Stimulated activated CD4-positive, alpha-beta T cell treated with anti-CD3 and anti-CD28 coated beads, Interleukin-12 subunit alpha, Interleukin-12 subunit beta, amount 100 ng/mL, for 4 hours (primary cell): ENCODE results near the gene SLC38A10.

Source experiments
- DNase-seq: peaks from one replicate; pipeline ENCODE4 v3.0.0-alpha.2; 2020

The SLC38A10 gene

DNA sequence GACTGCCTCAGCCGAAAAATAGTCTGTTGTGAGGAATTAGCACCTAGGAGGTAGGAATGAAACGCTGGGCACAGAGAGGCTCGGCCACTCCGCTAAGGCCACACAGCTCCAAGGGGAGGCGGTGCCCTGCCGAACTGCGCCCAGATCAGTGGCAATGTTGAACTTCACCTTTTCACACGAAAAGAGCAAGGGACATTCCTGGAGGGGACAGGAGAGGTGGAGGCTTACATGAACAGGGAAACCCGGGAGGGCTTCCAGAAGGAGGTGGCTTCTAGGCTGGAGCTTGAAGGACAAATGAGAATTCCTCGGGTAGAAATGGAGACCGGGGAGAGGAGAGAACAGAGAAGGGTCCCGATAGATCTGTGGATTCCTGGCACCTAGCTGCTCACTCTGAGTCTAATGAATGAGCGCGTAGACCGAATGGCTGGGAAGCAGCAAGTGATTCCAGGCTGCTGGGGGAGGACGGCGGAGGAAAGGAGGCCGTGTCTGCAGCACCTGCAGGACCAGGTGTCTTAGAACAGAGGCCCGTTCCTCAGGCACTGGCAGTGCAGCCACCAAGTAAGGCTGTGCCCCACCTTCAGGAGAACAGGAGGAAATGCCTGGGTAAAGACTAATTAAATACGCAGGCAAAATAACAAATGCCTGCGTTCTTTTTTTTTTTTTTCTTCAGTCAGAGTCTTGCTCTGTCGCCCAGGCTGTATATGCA is 722 bp upstream of the SLC38A10 start:
- peak; percentile 26 for DNase-seq

DNA sequence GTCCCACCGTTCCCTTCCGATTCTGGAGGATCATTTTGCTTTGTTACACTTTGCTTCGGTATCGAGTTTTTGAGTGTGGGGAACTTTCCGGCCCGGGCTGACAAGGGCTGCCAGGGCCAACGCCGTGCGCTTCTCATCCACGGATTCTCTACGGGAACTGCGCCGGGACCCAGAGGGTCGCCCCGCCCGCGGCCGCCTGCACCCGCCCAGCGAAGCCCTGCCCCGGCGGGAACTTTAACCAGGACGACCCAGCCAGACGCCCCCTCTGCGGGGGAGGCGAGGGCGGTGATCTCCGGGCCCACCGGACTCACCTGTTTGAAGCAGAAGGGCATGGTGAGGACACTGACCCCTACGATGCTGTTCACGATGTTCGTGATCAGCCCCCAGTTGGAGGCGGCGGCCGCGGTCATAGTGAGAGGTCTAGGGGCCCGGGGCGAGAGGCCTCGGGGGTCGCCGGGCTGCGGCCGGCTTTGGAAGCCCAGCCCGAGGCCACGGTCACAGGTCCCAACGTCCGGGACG is 536 bp downstream of the SLC38A10 start:
- peak; percentile 8 for DNase-seq

DNA sequence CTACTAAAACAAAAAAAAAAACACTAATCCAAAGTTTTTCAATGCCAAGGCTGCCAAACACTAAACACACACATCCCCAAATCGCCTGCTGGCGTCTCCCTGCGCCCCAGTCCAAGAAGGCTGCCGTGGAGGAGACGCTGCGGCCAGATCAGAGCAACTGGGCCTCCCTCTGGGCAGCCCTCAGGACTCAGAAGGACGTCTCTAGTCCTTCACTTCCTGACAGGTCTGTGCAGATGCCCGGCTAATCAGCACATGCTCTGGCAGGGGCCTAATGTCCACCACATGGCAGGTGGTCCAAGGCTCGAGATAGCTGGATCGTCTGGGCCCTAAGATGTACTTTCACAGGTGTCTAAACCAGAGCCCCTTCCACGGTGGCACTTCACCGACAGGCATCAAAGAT is 2.7 kb downstream of the SLC38A10 start:
- no peak for DNase-seq

DNA sequence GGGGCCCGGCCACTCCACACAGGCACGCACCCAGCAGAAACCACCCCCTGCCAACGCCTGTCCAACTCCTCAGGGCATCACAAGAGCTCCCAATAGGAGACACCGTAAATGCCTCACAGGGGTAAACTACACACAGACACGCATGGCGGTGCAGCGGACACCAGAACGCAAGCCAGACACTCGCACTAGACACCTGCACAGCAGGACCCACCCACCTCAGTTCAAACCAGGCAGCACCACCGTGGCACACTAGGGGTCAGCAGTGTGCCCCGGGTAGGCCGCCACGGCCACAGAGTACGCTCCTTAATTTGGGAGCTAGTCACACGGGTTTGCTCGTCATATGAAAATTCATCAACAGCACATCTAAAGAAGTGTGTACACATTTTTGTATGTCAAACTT is 3.4 kb downstream of the SLC38A10 start:
- DNase-seq, result peak; percentile 72

DNA sequence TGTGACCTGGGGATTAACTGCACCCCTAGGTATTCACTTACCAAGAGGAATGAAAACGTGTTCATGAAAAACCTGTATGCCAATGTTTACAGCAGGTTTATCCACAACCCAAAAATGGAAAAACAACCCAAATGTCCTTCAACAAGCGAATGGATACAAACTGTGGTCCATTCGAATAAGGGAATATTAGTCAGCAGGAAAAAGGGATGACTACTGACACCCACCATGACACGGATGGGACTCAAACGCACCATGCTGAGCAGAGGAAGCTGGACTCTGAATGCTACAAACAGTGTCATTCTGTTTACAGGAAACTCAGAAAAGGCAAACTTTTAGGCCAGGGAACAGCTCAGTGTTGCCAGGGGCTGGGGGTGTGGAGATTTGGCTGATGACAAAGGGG is 4.9 kb downstream of the SLC38A10 start:
- no peak for DNase-seq

DNA sequence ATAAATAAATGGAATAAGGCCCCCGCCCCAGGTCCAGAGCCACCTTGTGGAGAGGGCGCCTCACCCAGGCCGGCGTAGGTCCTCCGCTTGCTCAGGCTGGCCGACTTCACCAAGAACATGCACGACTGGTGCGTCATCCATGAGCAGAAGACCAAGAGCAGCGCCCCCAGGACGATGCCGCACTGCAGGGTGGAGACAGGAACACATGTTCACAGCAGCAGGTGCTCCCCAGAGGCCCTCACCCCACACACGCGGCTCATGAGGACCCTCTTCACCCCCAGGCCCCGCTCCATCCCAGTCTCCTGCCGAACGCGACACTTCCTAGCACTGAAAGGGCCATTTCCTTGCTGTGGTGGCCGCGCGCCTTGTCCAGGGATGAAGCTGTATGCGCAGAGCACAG is 5.5 kb downstream of the SLC38A10 start:
- no peak for DNase-seq

DNA sequence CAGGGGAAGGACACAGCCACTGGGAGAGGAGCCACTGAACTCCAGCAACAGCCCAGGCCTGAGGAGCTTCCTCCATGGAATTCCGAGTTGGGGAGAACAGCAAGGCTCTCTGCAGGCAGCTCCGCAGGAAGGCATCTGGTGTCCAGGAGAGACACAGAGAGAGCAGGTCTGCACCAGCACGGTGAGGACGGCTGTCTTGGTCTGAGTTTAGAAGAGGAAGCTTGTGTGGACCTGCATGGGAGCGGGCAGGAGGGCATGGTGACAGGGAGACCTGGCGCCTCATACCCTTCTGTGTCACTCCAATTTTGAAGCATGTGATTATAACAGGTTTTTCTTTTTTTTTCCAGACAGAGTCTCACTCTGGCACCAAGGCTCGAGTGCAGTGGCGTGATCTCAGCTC is 6.4 kb downstream of the SLC38A10 start:
- DNase-seq, result no peak

DNA sequence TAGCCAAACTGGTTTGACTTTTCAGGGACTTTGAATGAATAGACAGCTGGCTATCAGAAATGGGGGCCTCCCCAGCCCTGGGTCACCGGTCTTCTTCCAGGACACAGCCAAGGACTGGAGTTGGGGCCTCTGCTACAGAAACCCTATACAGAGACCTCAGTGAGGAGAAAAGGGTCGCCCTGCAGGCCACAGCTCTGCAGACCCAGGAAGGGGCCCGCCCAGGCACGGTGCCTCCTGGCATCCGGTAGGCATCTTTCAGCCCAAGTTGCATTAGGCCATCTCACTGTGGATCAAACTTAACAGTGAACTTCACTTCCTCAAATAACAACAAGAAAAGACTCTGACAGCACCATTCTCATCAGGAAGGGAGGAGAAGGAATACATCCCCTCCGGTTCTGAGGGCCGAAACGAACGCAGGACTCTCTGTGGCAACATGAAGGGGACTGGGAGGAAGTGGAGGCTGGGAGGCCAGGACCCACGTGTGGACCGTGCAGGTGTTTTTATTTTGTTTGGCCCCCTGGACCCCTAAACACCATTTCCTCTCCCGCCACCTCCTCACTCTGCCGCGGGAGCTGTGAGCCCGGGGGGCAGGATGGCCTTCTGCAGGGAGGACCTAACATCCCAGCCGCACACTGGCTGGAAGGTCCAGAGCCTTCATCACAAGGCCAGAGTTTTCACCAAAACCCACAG is 7.2 kb downstream of the SLC38A10 start:
- DNase-seq, result no peak

DNA sequence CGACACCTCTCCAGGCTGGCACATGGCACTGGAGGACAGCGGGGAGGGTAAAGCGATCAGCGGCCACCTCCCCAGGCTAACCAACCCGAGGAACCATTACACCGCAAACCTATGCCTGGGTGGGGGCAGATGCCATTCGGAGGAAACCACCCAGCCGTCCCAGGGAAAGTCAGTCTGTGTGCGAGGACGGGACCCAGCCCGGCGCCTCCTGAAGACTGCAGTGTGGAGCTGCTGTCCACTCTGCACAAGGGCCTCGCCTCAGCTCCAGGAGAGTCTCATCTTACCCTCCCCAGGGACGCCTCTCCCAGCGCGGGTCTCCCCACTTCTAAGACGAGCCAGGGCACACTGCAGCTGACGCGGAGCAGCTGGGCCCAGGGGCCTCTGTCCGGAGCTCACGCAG is 8.0 kb downstream of the SLC38A10 start:
- no peak for DNase-seq

DNA sequence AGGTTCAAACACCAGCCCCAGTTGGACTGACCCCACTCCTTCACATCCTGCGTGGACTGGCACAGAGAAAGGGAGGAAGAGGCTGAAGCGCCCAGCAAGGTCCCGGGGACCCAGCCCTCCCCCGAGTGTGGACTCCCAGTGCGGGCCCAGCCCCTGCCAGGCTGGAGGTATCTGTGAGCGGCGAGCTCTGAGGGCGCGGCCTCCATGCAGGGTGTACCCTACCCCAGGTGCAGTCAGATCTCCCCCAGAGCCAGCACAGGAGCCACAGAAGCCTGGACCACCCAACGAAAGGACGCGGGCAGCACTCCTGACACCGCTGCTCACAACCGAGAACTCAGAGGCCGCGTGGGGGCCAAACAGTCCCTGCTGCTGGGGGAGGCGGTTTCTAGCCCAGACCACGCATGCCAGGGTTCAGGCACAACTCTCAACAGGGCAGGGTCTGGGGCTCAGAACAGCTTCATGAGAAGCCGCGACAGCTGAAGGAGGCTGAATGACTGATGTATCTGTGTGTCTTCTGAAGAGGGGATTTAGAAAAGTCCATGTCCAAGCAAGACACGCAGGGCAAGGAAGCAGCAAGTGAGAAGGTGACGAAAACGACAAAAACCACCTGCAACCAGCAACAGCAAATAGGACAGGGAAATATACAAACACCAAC is 8.5 kb downstream of the SLC38A10 start:
- no peak for DNase-seq

DNA sequence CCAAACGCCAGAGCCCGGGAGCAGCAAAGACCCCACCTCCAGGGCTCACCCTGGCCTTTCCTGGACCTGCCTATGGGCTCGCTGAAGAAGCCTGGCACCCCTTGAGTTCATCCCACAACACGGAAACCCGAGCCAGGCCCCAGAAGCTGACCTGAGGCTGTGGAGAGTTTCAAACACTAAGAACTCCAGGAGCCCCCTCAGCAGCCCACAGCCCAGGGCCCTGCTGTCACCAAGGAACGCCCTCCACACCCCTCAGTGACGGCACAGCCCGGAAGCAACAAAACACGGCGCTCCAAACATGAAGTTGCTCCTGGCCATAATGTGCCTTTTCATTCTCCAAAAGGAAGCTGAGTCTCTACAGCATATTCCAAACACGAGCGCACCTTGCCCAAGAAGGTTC is 9.2 kb downstream of the SLC38A10 start:
- no peak for DNase-seq

DNA sequence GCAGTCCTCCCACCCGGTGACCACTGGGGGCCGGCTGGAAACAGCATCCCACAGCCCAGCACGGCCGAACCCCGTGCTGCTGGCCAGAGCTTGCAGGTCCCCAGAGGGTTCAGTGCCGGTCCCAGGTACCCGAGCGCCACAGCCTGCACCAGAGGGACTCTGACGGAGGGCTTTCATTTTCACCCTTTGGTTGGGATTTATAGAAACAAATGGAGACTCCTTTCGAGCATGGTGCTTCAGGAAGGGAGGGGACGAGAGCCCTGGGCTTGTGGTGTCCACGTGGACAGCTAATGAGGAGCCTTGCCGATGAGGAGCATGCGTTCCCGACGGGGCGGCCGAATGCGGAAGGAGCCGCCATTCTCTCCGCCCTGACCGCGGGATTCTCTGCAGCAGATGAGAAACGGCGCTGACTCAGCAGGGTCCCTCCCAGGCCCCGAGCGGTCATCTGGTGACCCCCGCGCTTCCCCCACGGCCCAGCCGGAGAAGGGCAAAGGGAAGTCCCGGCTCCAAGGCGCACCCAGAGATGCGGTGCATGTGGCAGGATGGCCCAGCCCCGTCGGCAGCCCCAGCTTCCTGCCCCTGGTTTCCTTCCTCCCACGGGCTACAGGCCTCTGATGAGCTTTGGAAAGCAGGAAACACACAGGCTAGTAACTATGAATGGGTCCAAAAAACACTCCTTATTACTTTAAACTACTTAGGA is 9.8 kb downstream of the SLC38A10 start:
- DNase-seq, result peak; percentile 62

DNA sequence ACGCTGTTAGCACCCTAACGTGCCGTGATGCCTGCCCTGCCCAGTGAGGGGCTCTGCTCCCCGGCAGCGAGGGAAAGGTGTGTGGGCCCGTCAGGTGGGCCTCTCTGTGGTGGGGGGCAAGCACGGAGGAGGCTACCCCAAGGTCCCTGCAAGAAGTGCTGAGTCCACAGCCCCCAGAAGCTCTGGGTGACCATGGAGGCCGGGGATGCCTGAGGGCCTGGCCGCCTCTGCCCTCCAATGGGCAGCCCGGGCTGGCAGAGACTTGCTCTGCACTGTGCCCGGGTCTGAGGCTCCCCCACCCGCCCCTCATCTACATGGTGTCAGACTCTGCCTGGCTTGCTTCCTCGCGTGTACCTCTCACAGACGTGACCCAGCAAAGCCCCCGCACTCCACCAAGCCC is 12.2 kb downstream of the SLC38A10 start:
- no peak for DNase-seq

DNA sequence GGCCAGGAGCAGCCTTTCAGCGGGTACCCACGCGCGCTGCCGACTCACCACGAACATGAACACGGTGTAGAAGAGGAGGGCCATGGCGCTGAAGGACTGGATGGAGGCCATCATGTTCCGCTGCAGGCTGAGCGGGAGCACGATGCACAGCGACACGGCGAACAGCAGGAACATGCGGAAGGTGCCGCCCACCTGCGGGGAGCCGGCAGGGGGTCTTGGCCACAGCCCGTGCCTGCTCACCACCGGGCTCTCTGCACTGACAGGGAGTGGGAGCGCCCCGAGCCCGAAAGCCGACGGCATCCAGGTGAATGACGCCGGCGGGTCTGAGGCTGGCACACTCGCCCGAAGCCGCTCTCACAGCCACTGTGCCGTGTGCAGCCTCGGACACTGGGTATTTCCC is 13.0 kb downstream of the SLC38A10 start:
- DNase-seq, result no peak

DNA sequence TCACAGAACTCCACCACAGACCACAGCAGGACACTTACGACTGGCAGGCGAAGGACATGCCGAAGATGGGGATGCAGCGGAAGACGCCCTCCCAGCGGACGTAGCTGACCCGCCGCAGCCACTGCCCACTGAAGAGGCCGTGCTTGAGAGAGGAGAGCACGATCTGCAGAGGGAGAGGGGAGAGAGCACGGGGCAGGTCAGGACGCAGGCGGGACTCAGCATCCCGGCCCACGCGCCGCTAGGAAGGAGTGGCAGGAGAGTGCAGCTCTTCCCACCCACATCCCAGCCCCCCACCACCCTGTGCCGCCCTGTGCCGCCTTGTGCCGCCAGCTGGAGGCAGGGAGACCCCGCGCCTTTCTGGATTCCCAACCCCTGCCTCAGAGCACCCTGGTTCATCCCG is 14.5 kb downstream of the SLC38A10 start:
- no peak for DNase-seq

DNA sequence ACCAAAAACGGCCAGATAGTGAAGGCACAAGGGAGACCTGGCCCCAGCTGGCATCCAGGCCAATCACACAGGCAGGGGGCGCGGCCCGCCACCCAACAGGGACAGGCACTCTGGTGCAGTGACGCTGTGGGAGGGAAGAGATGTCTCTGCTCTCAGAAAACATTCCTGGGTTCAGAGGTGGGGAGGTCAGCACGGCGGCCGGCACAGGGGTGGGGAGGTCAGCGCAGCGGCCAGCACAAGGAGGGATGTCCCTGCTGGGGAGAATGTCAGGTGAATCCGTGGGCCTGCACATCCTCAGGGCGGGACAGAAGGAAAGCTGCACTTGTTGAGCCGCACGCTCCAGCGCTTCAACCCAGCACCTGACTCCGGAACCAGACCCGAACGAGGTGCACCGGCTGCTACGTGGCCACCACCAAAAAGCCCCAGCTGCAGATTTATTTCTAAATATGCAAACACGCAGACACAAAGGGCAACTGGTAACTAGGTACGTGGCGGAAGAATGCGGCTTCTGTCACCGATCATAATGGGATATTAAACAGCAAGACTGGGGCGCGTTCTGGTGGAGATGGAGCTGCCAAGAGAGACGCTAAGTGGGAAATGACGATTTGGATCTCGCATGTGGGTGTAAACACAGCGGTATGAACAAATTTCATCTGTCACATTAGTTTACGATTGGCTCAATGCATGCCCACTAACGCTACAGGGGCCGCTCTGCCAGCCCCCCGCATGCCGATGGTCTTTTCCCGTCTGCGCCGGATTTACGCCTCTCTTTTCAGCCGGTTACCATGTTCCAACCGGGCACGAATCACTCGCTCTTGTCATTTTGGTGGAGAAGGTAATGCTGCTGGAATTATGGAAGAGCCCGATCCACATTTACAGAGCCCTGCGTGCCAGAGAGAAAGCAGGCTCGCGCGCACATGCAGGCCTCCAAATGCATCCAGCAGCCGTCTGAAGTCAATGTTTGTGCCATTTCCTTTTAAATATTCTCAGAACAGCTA is 15.5 kb downstream of the SLC38A10 start:
- DNase-seq, result no peak

DNA sequence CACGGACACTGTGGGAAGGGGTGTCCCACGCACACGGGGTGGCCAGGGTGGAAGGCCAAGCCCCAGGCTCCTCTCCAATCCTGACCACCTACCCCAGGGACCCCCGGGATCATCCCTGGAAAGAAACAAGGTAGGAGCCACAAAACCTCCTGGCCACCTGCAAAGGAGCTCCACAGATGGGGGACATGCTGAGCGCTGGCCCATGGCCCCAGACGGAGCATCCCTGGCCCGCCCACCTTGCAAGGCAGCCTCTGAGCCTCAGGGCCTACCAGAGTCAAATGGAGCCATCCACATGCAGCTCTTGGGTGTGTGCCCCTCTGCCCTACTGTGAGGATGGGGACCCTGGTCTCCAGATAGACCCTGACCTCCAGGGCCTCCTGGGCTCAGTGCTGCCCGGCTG is 16.3 kb downstream of the SLC38A10 start:
- DNase-seq, result no peak

DNA sequence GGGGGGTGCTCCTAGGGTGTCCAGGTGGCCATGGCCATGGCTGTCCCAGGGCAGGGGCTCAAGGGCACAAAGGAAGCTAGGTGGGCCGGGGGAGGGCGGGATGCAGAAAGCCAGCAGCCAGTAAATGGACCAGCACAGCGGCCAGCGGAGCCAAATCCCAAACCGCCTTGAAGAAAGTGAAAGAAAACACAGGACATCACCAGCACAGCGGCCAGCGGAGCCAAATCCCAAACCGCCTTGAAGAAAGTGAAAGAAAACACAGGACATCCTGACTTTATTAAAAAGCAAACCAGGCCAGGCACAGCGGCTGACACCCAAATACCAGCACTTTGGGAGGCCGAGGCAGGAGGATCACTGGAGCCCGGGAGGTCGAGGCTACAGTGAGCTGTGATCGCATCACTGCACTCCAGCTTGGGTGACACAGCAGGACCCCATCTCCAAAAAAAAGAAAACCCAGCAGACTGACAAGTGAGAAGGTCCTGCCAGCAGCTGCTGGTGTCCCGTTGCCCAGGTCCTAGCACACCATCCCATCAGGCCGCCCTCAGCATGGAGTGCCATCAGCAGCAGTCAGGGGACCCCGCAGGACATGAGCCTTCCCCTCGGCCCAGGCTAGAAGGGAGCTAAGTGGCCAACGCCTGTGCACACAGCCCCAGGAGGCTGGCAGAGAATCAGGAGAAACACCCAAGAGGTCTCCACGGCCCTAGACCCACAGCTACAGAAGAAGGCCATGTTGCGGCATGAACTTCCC is 17.0 kb downstream of the SLC38A10 start:
- DNase-seq, result no peak

DNA sequence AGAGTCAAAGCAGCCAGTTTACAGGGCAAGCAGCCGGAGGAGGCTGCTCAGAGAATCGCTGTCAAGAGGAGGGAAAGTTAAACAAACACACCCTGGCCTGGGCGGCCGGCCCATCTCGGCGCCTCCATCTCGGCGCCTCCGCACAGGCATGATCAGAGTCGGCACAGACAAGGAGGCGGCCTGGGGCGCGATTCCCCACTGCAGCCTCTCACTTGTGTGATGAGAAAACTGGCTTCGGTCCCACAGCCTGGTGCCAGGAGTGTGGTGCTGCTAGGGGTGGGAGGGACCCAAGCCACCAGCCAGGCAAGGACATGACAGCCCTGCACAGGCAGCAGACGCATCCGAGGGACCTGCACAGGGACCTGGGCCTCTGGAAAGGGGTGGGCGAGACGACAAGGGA is 17.7 kb downstream of the SLC38A10 start:
- no peak for DNase-seq

DNA sequence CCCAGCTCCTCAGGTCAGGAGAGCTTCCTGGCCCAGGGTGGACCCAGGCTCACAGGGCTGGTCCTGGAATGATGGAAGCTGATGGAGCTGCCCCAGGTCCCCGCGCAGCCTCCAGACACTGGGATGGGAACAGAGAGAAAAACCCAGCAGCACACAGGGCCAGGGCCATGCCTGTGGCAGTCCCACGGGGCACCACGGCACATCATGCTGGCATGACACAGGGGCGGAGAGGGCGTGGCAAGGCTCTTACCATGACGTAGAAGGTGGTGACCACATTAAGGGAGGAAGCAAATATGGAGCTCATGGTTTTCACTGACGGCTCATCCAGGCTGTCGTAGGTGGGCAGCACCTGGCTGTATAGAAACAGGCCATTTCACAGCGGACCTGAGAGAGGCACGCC is 18.3 kb downstream of the SLC38A10 start:
- DNase-seq, result no peak

DNA sequence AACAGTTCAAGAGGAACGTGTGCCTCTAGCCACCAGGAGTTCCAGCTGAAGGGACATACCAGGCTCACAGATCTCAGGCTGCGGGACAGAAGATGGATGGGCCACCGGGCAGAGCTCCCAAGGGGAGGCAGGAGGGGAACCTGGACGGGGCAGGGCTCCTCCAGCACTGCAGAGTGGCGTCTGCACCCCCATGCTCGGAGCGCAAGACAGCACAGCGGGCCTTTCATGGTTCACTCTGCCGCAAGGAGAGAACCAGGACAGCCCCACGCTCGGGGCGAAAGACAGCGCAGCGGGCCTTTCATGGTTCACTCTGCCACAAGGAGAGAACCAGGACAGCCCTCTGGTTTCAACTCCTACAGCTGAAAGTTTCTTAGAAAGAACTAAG is 20.6 kb downstream of the SLC38A10 start:
- DNase-seq, result no peak
